Coronary artery (tissue), 2 donors: ENCODE data around the gene KIF25.
A peak's percentile ranks its signal among the peaks of the same experiment; 100 is the strongest.

Experiments
- DNase-seq: peaks from one replicate; pipeline ENCODE4 v3.0.0-alpha.2; 2017; ENCODE audit warnings: low spot score
- H3K27ac ChIP-seq, 2 donors: fragments of 200-600 bp; sonication (generic); one replicate each; pipeline ENCODE4 v1.5.1; 2016 to 2019
- H3K4me3 ChIP-seq: fragments of 200-600 bp; sonication (generic); 2 replicates; pipeline ENCODE4 v1.5.1; 2016; ENCODE audit warnings: mild to moderate bottlenecking, moderate library complexity
- CTCF ChIP-seq: fragments of 200-600 bp; sonication (generic); IDR thresholded peaks from one replicate; pipeline ENCODE4 v1.5.1; 2019; ENCODE audit warnings: antibody characterized with exemption

KIF25 gene

GRCh38 chr6:168083514-168083885 lies 86.0 kb downstream of the KIF25 start:
- no peak overlapping the region for H3K4me3 ChIP-seq
- no peak for TF ChIP-seq CTCF

GRCh38 chr6:168084465-168085160 lies 87.1 kb downstream of the KIF25 start:
- no peak for DNase-seq
- no peak overlapping the region for H3K27ac ChIP-seq
- no peak for TF ChIP-seq CTCF
- no peak overlapping the region for H3K4me3 ChIP-seq

More at GRCh38 chr6:168083514-168083885, 86.0 kb downstream of the KIF25 start:
- H3K27ac ChIP-seq = no peak overlapping the region
- DNase-seq = no peak

GRCh38 chr6:168086066-168086465 lies 88.6 kb downstream of the KIF25 start:
- no peak overlapping the region for H3K27ac ChIP-seq
- no peak for DNase-seq
- TF ChIP-seq CTCF = no peak
- no peak overlapping the region for H3K4me3 ChIP-seq

- no peak overlapping the region for H3K27ac ChIP-seq
- no peak for DNase-seq
- no peak for TF ChIP-seq CTCF
Measured at GRCh38 chr6:168086616-168087015, 89.1 kb downstream of the KIF25 start.

GRCh38 chr6:168087436-168088160 lies 90.1 kb downstream of the KIF25 start:
- DNase-seq = no peak
- Histone ChIP-seq H3K4me3 (no peak overlapping the region), H3K27ac (peak overlapping the region in 1 of 2 donors; percentile 13)
- no peak for TF ChIP-seq CTCF

More at GRCh38 chr6:168086616-168087015, 89.1 kb downstream of the KIF25 start:
- H3K4me3 ChIP-seq = no peak overlapping the region

- Histone ChIP-seq H3K27ac (peak overlapping the region in 1 of 2 donors; percentile 13), H3K4me3 (no peak overlapping the region)
- DNase-seq = no peak
- no peak for TF ChIP-seq CTCF
Measured at GRCh38 chr6:168088161-168089053, 90.9 kb downstream of the KIF25 start.
